HEK293 (cell line): ENCODE data around the gene ADH4.

ENCODE experiments used
- CTCF ChIA-PET: fragments of 350-600 bp; formaldehyde crosslinking; extraction: SDS; loops from one replicate; lab custom pipeline; 2021; ENCODE audit warnings: antibody characterized with exemption; lab: Yijun Ruan, JAX
- POLR2A ChIA-PET: fragments of 300-600 bp; formaldehyde crosslinking; extraction: SDS; loops from one replicate; lab custom pipeline; 2020; ENCODE audit warnings: antibody characterized with exemption, inconsistent platforms; lab: Yijun Ruan, JAX
- H3K27ac ChIP-seq: fragments of 200-500 bp; sonication (Bioruptor generic); 2 replicates; pipeline ENCODE4 v1.5.1; 2014; ENCODE audit warnings: low read depth, low read length, control low read depth, inconsistent platforms; ENCODE audit errors: extremely low read depth
- H3K36me3 ChIP-seq, 2 experiments: fragments of 200-500 bp in 1 of 2; sonication (Bioruptor generic) in 1 of 2; 1 replicate in 1 of 2; 2 replicates in 1 of 2; pipeline ENCODE4 v1.5.1; 2014 to 2017; ENCODE audit warnings: inconsistent platforms in 2 of 2, low read length in 2 of 2; ENCODE audit not compliant: control insufficient read depth in 2 of 2, insufficient read depth in 1 of 2
- H3K4me1 ChIP-seq: fragments of 200-500 bp; sonication (Bioruptor generic); 2 replicates; pipeline ENCODE4 v1.5.1; 2014; ENCODE audit warnings: mild to moderate bottlenecking, low read length, inconsistent platforms; ENCODE audit not compliant: control insufficient read depth, insufficient read depth
- H3K4me3 ChIP-seq: 2 replicates; pipeline ENCODE4 v1.5.1; 2011; ENCODE audit warnings: low read depth, mild to moderate bottlenecking, control low read depth, low read length, moderate library complexity
- H3K9me3 ChIP-seq: fragments of 200-500 bp; sonication (Bioruptor generic); 2 replicates; pipeline ENCODE4 v1.5.1; 2014; ENCODE audit warnings: low read depth, low read length, inconsistent platforms; ENCODE audit not compliant: control insufficient read depth, insufficient read depth
- GLI2 ChIP-seq: fragments of 450-650 bp; formaldehyde crosslinking; IDR thresholded peaks from 2 replicates; pipeline ENCODE4; 2017; ENCODE audit warnings: missing biosample characterization, missing genetic modification characterization, low read depth, borderline replicate concordance
- KLF7 ChIP-seq: fragments of 450-650 bp; formaldehyde crosslinking; IDR thresholded peaks from 2 replicates; pipeline ENCODE4 v1.5.1; 2016; ENCODE audit warnings: missing biosample characterization, missing genetic modification characterization, borderline replicate concordance
- PRDM1 ChIP-seq: fragments of 450-650 bp; formaldehyde crosslinking; IDR thresholded peaks from 2 replicates; pipeline ENCODE4; 2016; ENCODE audit warnings: missing biosample characterization, missing genetic modification characterization
- TCF7L2 ChIP-seq: IDR thresholded peaks from 2 replicates; pipeline ENCODE4 v1.6.1; 2011; ENCODE audit warnings: low read depth, mild to moderate bottlenecking, inconsistent platforms, low read length, moderate library complexity, borderline replicate concordance
- ZIC2 ChIP-seq: fragments of 450-650 bp; formaldehyde crosslinking; IDR thresholded peaks from 2 replicates; pipeline ENCODE4 v1.5.1; 2016; ENCODE audit warnings: missing biosample characterization, missing genetic modification characterization
- ZNF138 ChIP-seq: fragments of 450-650 bp; formaldehyde crosslinking; IDR thresholded peaks from 2 replicates; pipeline ENCODE4 v1.5.1; 2016; ENCODE audit warnings: missing biosample characterization, missing genetic modification characterization, borderline replicate concordance
- ZNF221 ChIP-seq: fragments of 450-650 bp; formaldehyde crosslinking; IDR thresholded peaks from 2 replicates; pipeline ENCODE4 v1.5.1; 2017; ENCODE audit warnings: missing biosample characterization, missing genetic modification characterization, borderline replicate concordance
- ZNF473 ChIP-seq: fragments of 450-650 bp; formaldehyde crosslinking; IDR thresholded peaks from 2 replicates; pipeline ENCODE4 v1.5.1; 2017; ENCODE audit warnings: missing biosample characterization, missing genetic modification characterization
- ZNF510 ChIP-seq: fragments of 450-650 bp; formaldehyde crosslinking; IDR thresholded peaks from 2 replicates; pipeline ENCODE4 v1.5.1; 2018; ENCODE audit warnings: mild to moderate bottlenecking, missing genetic modification characterization, missing biosample characterization; ENCODE audit not compliant: insufficient replicate concordance
- ZNF623 ChIP-seq: fragments of 450-650 bp; formaldehyde crosslinking; IDR thresholded peaks from 2 replicates; pipeline ENCODE4 v1.5.1; 2016; ENCODE audit warnings: missing biosample characterization, missing genetic modification characterization
- ZNF626 ChIP-seq: fragments of 450-650 bp; sonication (Bioruptor Pico); formaldehyde crosslinking; IDR thresholded peaks from 2 replicates; pipeline ENCODE4 v1.5.1; 2018; ENCODE audit warnings: missing biosample characterization, missing genetic modification characterization, inconsistent platforms
- ZNF776 ChIP-seq: fragments of 450-650 bp; formaldehyde crosslinking; IDR thresholded peaks from 2 replicates; pipeline ENCODE4 v1.5.0; 2017; ENCODE audit warnings: missing biosample characterization, missing genetic modification characterization, borderline replicate concordance
- ZNF792 ChIP-seq: fragments of 450-650 bp; formaldehyde crosslinking; IDR thresholded peaks from 2 replicates; pipeline ENCODE4 v1.5.1; 2016; ENCODE audit warnings: missing biosample characterization, missing genetic modification characterization
- ZNF837 ChIP-seq: fragments of 450-650 bp; formaldehyde crosslinking; IDR thresholded peaks from 2 replicates; pipeline ENCODE4 v1.5.1; 2016; ENCODE audit warnings: missing biosample characterization, missing genetic modification characterization
- ZNF843 ChIP-seq: fragments of 450-650 bp; formaldehyde crosslinking; IDR thresholded peaks from 2 replicates; pipeline ENCODE4 v1.5.1; 2016; ENCODE audit warnings: missing biosample characterization, missing genetic modification characterization
- TF ChIP-seq, protein P1 (sequence below): fragments of 450-650 bp; formaldehyde crosslinking; IDR thresholded peaks from 2 replicates; pipeline ENCODE4 v1.5.1; 2016; ENCODE audit warnings: missing biosample characterization, missing genetic modification characterization
- TF ChIP-seq, protein P2 (sequence below): fragments of 450-650 bp; formaldehyde crosslinking; IDR thresholded peaks from 2 replicates; pipeline ENCODE4 v1.5.0; 2017; ENCODE audit warnings: missing biosample characterization, missing genetic modification characterization, borderline replicate concordance
- TF ChIP-seq, protein P3 (sequence below): fragments of 450-650 bp; formaldehyde crosslinking; IDR thresholded peaks from 2 replicates; pipeline ENCODE4 v1.5.1; 2016; ENCODE audit warnings: missing biosample characterization, missing genetic modification characterization
- TF ChIP-seq, protein P4 (sequence below): fragments of 450-650 bp; formaldehyde crosslinking; conservative IDR thresholded peaks from 2 replicates; pipeline ENCODE4 v1.5.1; 2016; ENCODE audit warnings: low read depth, missing biosample characterization, missing genetic modification characterization

The ADH4 gene

DNA sequence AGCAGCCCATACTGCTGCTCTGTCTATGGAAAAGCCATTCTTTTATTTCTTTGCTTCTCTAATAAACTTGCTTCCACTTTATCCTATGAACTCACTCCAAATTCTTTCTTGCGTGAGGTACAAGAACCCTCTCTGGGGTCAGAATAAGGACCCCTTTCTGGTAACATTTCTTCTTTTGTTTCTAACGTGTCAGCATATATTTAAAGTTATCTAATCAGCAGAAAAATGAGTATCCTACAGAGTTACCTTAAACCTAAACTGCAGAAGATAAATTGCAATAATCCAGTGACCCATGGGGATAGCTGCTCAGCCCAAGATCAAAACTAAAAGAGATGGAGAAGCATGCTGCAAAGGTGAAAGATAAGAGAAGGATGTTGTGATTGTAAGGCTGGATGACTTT, 59.5 kb downstream of the ADH4 start:
- H3K36me3 ChIP-seq = peaks cover 4 to 62% of the 10 kb centered on the region in 2 experiments; a peak in 2 of 3 replicates
- POLR2A ChIA-PET = no interaction called here
- no peak overlapping the region for H3K27ac ChIP-seq
- H3K4me3 ChIP-seq = no peak overlapping the region
- H3K4me1 ChIP-seq = no peaks in the 10 kb centered on the region
- CTCF ChIA-PET = no interaction called here
- TF ChIP-seq TCF7L2 (no peak), ZNF837 (tag by site-specific recombination) (no peak), PRDM1 (tag by site-specific recombination) (no peak), ZNF510 (tag by site-specific recombination) (no peak), ZNF626 (no peak), GLI2 (tag by site-specific recombination) (no peak), ZNF776 (tag by site-specific recombination) (no peak), ZNF473 (tag by site-specific recombination) (no peak), ZNF138 (tag by site-specific recombination) (no peak), ZIC2 (tag by site-specific recombination) (no peak), KLF7 (tag by site-specific recombination) (no peak), ZNF792 (tag by site-specific recombination) (no peak), ZNF623 (tag by site-specific recombination) (no peak), ZNF221 (no peak), ZNF843 (tag by site-specific recombination) (no peak)
- TF ChIP-seq, protein P1, sequence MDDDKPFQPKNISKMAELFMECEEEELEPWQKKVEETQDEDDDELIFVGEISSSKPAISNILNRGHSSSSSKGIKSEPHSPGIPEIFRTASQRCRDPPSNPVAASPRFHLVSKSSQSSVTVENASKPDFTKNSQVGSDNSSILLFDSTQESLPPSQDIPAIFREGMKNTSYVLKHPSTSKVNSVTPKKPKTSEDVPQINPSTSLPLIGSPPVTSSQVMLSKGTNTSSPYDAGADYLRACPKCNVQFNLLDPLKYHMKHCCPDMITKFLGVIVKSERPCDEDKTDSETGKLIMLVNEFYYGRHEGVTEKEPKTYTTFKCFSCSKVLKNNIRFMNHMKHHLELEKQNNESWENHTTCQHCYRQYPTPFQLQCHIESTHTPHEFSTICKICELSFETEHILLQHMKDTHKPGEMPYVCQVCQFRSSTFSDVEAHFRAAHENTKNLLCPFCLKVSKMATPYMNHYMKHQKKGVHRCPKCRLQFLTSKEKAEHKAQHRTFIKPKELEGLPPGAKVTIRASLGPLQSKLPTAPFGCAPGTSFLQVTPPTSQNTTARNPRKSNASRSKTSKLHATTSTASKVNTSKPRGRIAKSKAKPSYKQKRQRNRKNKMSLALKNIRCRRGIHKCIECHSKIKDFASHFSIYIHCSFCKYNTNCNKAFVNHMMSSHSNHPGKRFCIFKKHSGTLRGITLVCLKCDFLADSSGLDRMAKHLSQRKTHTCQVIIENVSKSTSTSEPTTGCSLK (tag by site-specific recombination) = no peak
- TF ChIP-seq, protein P2, sequence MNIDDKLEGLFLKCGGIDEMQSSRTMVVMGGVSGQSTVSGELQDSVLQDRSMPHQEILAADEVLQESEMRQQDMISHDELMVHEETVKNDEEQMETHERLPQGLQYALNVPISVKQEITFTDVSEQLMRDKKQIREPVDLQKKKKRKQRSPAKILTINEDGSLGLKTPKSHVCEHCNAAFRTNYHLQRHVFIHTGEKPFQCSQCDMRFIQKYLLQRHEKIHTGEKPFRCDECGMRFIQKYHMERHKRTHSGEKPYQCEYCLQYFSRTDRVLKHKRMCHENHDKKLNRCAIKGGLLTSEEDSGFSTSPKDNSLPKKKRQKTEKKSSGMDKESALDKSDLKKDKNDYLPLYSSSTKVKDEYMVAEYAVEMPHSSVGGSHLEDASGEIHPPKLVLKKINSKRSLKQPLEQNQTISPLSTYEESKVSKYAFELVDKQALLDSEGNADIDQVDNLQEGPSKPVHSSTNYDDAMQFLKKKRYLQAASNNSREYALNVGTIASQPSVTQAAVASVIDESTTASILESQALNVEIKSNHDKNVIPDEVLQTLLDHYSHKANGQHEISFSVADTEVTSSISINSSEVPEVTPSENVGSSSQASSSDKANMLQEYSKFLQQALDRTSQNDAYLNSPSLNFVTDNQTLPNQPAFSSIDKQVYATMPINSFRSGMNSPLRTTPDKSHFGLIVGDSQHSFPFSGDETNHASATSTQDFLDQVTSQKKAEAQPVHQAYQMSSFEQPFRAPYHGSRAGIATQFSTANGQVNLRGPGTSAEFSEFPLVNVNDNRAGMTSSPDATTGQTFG (tag by site-specific recombination) = no peak
- TF ChIP-seq, protein P3, sequence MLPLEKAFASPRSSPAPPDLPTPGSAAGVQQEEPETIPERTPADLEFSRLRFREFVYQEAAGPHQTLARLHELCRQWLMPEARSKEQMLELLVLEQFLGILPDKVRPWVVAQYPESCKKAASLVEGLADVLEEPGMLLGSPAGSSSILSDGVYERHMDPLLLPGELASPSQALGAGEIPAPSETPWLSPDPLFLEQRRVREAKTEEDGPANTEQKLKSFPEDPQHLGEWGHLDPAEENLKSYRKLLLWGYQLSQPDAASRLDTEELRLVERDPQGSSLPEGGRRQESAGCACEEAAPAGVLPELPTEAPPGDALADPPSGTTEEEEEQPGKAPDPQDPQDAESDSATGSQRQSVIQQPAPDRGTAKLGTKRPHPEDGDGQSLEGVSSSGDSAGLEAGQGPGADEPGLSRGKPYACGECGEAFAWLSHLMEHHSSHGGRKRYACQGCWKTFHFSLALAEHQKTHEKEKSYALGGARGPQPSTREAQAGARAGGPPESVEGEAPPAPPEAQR (tag by site-specific recombination) = no peak
- TF ChIP-seq, protein P4, sequence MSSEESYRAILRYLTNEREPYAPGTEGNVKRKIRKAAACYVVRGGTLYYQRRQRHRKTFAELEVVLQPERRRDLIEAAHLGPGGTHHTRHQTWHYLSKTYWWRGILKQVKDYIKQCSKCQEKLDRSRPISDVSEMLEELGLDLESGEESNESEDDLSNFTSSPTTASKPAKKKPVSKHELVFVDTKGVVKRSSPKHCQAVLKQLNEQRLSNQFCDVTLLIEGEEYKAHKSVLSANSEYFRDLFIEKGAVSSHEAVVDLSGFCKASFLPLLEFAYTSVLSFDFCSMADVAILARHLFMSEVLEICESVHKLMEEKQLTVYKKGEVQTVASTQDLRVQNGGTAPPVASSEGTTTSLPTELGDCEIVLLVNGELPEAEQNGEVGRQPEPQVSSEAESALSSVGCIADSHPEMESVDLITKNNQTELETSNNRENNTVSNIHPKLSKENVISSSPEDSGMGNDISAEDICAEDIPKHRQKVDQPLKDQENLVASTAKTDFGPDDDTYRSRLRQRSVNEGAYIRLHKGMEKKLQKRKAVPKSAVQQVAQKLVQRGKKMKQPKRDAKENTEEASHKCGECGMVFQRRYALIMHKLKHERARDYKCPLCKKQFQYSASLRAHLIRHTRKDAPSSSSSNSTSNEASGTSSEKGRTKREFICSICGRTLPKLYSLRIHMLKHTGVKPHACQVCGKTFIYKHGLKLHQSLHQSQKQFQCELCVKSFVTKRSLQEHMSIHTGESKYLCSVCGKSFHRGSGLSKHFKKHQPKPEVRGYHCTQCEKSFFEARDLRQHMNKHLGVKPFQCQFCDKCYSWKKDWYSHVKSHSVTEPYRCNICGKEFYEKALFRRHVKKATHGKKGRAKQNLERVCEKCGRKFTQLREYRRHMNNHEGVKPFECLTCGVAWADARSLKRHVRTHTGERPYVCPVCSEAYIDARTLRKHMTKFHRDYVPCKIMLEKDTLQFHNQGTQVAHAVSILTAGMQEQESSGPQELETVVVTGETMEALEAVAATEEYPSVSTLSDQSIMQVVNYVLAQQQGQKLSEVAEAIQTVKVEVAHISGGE (tag by site-specific recombination) = no peak
- H3K9me3 ChIP-seq = no peaks in the 10 kb centered on the region
